Ovary (tissue), 3 donors: ENCODE measurements around the gene GADD45A.

Experiments
- POLR2A ChIP-seq: fragments of 450-650 bp; IDR thresholded peaks from one replicate; pipeline ENCODE4 v1.6.1; 2017; ENCODE audit warnings: antibody characterized with exemption, mild to moderate bottlenecking, moderate library complexity
- TF ChIP-seq, protein P1 (sequence below), 3 donors: fragments of 450-650 bp in 2 of 3; fragments of 200-600 bp in 1 of 3; IDR thresholded peaks; one replicate each; pipeline versions ENCODE4 v1.5.1 to v1.8.0; 2016 to 2022; ENCODE audit warnings: antibody characterized with exemption in 3 of 3, mild to moderate bottlenecking in 1 of 3
- donor health status: DM: no; HTN: no; CAD: no.

GRCh38 chr1:67646145-67647035 lies 38.6 kb upstream of the GADD45A start:
- TF ChIP-seq, protein P1, sequence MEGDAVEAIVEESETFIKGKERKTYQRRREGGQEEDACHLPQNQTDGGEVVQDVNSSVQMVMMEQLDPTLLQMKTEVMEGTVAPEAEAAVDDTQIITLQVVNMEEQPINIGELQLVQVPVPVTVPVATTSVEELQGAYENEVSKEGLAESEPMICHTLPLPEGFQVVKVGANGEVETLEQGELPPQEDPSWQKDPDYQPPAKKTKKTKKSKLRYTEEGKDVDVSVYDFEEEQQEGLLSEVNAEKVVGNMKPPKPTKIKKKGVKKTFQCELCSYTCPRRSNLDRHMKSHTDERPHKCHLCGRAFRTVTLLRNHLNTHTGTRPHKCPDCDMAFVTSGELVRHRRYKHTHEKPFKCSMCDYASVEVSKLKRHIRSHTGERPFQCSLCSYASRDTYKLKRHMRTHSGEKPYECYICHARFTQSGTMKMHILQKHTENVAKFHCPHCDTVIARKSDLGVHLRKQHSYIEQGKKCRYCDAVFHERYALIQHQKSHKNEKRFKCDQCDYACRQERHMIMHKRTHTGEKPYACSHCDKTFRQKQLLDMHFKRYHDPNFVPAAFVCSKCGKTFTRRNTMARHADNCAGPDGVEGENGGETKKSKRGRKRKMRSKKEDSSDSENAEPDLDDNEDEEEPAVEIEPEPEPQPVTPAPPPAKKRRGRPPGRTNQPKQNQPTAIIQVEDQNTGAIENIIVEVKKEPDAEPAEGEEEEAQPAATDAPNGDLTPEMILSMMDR (IDR thresholded peaks at IDR 0.05), result no peak
- no peak for TF ChIP-seq POLR2A
